Measurements from ENCODE around the gene IZUMO4. TPM values are rescaled to one million over a fixed set of nuclear protein-coding genes. Genes with fewer than 3 reads are reported as not detected.
A peak's percentile ranks its signal among the peaks of the same experiment; 100 is the strongest.

Gene IZUMO4
- total RNA-seq, 8 experiments from 2014 or later = 1.6 to 4.5 (median 3.2) TPM

GRCh38 chr19:2097203-2097885, 629 bp downstream of the IZUMO4 start:
- H3K27ac ChIP-seq = no peak overlapping the region
- H3K4me3 ChIP-seq = peak overlapping the region; percentile 19 to 77 (median 30)
- 60 to 80% methylated on average over 1 to 4 of the region's 30 CpGs; no CpG with 5 or more reads in 8 of the 10 experiments for WGBS, 10 experiments
- in situ Hi-C loops (cut with MboI; ENCODE audit: low pct_unique_long_range_greater_than_20kb in 2 of 9, low sequenced_read_pairs in 9 of 9, unreplicated experiment in 9 of 9) = no loop called here
- peak in 1 of 8 experiments; percentile 0 for ATAC-seq (replicated peaks in 6 of 8)
- peaks cover 8 to 10% of the 10 kb centered on the region in 2 donors for H3K4me1 ChIP-seq (replicated peaks in 1 of 2)

GRCh38 chr19:2097886-2098327, 1.2 kb downstream of the IZUMO4 start:
- Histone ChIP-seq H3K4me1 (replicated peaks in 1 of 2) (peaks cover 8 to 10% of the 10 kb centered on the region in 2 donors), H3K4me3 (no peak overlapping the region), H3K27ac (no peak overlapping the region)
- in situ Hi-C loops (cut with MboI; ENCODE audit: low pct_unique_long_range_greater_than_20kb in 2 of 9, low sequenced_read_pairs in 9 of 9, unreplicated experiment in 9 of 9) = no loop called here
- ATAC-seq (replicated peaks in 6 of 8) = no peak
- WGBS, 10 experiments = 67 to 100% methylated on average over 1 to 9 of the region's 23 CpGs; no CpG with 5 or more reads in 8 of the 10 experiments

GRCh38 chr19:2099054-2099501, 2.4 kb downstream of the IZUMO4 start:
- Histone ChIP-seq H3K27ac (no peak overlapping the region), H3K4me1 (replicated peaks in 1 of 2) (peaks cover 8 to 10% of the 10 kb centered on the region in 2 donors), H3K4me3 (no peak overlapping the region)
- in situ Hi-C loops (cut with MboI; ENCODE audit: low pct_unique_long_range_greater_than_20kb in 2 of 9, low sequenced_read_pairs in 9 of 9, unreplicated experiment in 9 of 9) = no loop called here
- ATAC-seq (replicated peaks in 6 of 8) = no peak
- WGBS, 10 experiments = 79% methylated on average over 2 of the region's 16 CpGs; no CpG with 5 or more reads in 9 of the 10 experiments

GRCh38 chr19:2099937-2100718, 3.4 kb downstream of the IZUMO4 start:
- WGBS, 10 experiments = 88 to 100% (median 98%) methylated on average over 4 to 15 of the region's 39 CpGs; no CpG with 5 or more reads in 5 of the 10 experiments
- no peak overlapping the region for H3K27ac ChIP-seq
- in situ Hi-C loops (cut with MboI; ENCODE audit: low pct_unique_long_range_greater_than_20kb in 2 of 9, low sequenced_read_pairs in 9 of 9, unreplicated experiment in 9 of 9) = no loop called here
- ATAC-seq (replicated peaks in 6 of 8) = no peak
- peaks cover 2 to 5% of the 10 kb centered on the region in 2 donors for H3K4me1 ChIP-seq (replicated peaks in 1 of 2)
- no peak overlapping the region for H3K4me3 ChIP-seq

GRCh38 chr19:2100719-2101061, 4.0 kb downstream of the IZUMO4 start:
- Histone ChIP-seq H3K27ac (no peak overlapping the region), H3K4me3 (no peak overlapping the region), H3K4me1 (replicated peaks in 1 of 2) (peaks cover 0 to 2% of the 10 kb centered on the region in 2 donors)
- no peak for ATAC-seq (replicated peaks in 6 of 8)
- in situ Hi-C loops (cut with MboI; ENCODE audit: low pct_unique_long_range_greater_than_20kb in 2 of 9, low sequenced_read_pairs in 9 of 9, unreplicated experiment in 9 of 9) = no loop called here
- 89 to 100% (median 96%) methylated on average over 1 to 9 of the region's 11 CpGs; no CpG with 5 or more reads in 6 of the 10 experiments for WGBS, 10 experiments

- Histone ChIP-seq H3K27ac (no peak overlapping the region), H3K4me3 (no peak overlapping the region), H3K4me1 (replicated peaks in 1 of 2) (peaks cover 0 to 2% of the 10 kb centered on the region in 2 donors)
- no peak for ATAC-seq (replicated peaks in 6 of 8)
- 71 to 100% (median 95%) methylated on average over 1 to 12 of the region's 45 CpGs; no CpG with 5 or more reads in 4 of the 10 experiments for WGBS, 10 experiments
- in situ Hi-C loops (cut with MboI; ENCODE audit: low pct_unique_long_range_greater_than_20kb in 2 of 9, low sequenced_read_pairs in 9 of 9, unreplicated experiment in 9 of 9) = no loop called here
Observed at GRCh38 chr19:2101417-2102335, 5.0 kb downstream of the IZUMO4 start.

- 40 to 93% (median 64%) methylated on average over 1 to 8 of the region's 20 CpGs; no CpG with 5 or more reads in 4 of the 10 experiments for WGBS, 10 experiments
- H3K4me1 ChIP-seq (replicated peaks in 1 of 2) = no peaks in the 10 kb centered on the region
- H3K4me3 ChIP-seq = no peak overlapping the region
- in situ Hi-C loops (cut with MboI; ENCODE audit: low pct_unique_long_range_greater_than_20kb in 2 of 9, low sequenced_read_pairs in 9 of 9, unreplicated experiment in 9 of 9) = no loop called here
- peak in 4 of 8 experiments; percentile 3 to 74 (median 60) for ATAC-seq (replicated peaks in 6 of 8)
- no peak overlapping the region for H3K27ac ChIP-seq
Observed at GRCh38 chr19:2103045-2103707, 6.5 kb downstream of the IZUMO4 start.

GRCh38 chr19:2108251-2109016, 11.7 kb downstream of the IZUMO4 start:
- H3K4me3 ChIP-seq = no peak overlapping the region
- no peaks in the 10 kb centered on the region for H3K4me1 ChIP-seq (replicated peaks in 1 of 2)
- peak in 1 of 8 experiments; percentile 4 for ATAC-seq (replicated peaks in 6 of 8)
- H3K27ac ChIP-seq = no peak overlapping the region
- 80 to 98% (median 86%) methylated on average over 1 to 9 of the region's 23 CpGs; no CpG with 5 or more reads in 5 of the 10 experiments for WGBS, 10 experiments
- in situ Hi-C loops (cut with MboI; ENCODE audit: low pct_unique_long_range_greater_than_20kb in 2 of 9, low sequenced_read_pairs in 9 of 9, unreplicated experiment in 9 of 9) = no loop called here

- WGBS, 10 experiments = 78 to 100% (median 88%) methylated on average over 2 to 13 of the region's 31 CpGs; no CpG with 5 or more reads in 5 of the 10 experiments
- Histone ChIP-seq H3K27ac (no peak overlapping the region), H3K4me3 (no peak overlapping the region), H3K4me1 (replicated peaks in 1 of 2) (no peaks in the 10 kb centered on the region)
- ATAC-seq (replicated peaks in 6 of 8) = peak in 2 of 8 experiments; percentile 7 to 9
- in situ Hi-C loops (cut with MboI; ENCODE audit: low pct_unique_long_range_greater_than_20kb in 2 of 9, low sequenced_read_pairs in 9 of 9, unreplicated experiment in 9 of 9) = no loop called here
Observed at GRCh38 chr19:2109046-2109864, 12.5 kb downstream of the IZUMO4 start.

GRCh38 chr19:2110822-2111221, 14.1 kb downstream of the IZUMO4 start:
- Histone ChIP-seq H3K4me3 (no peak overlapping the region), H3K27ac (no peak overlapping the region), H3K4me1 (replicated peaks in 1 of 2) (no peaks in the 10 kb centered on the region)
- peak in 3 of 8 experiments; percentile 4 to 27 (median 14) for ATAC-seq (replicated peaks in 6 of 8)
- in situ Hi-C loops (cut with MboI; ENCODE audit: low pct_unique_long_range_greater_than_20kb in 2 of 9, low sequenced_read_pairs in 9 of 9, unreplicated experiment in 9 of 9) = no loop called here
- 80 to 100% (median 100%) methylated on average over 1 to 3 of the region's 13 CpGs; no CpG with 5 or more reads in 7 of the 10 experiments for WGBS, 10 experiments

- in situ Hi-C loops (cut with MboI; ENCODE audit: low pct_unique_long_range_greater_than_20kb in 2 of 9, low sequenced_read_pairs in 9 of 9, unreplicated experiment in 9 of 9) = no loop called here
- H3K27ac ChIP-seq = no peak overlapping the region
Observed at GRCh38 chr19:2111425-2111824, 14.7 kb downstream of the IZUMO4 start.

More at GRCh38 chr19:2111425-2111824, 14.7 kb downstream of the IZUMO4 start:
- 70 to 100% (median 93%) methylated on average over 2 to 7 of the region's 22 CpGs; no CpG with 5 or more reads in 5 of the 10 experiments for WGBS, 10 experiments
- H3K4me3 ChIP-seq = no peak overlapping the region
- ATAC-seq (replicated peaks in 6 of 8) = peak in 1 of 8 experiments; percentile 11
- H3K4me1 ChIP-seq (replicated peaks in 1 of 2) = no peaks in the 10 kb centered on the region
